Measurements from ENCODE around the gene GALNT17. TPM values are rescaled to one million over a fixed set of nuclear protein-coding genes. Genes with fewer than 3 reads are reported as not detected.

GALNT17 gene
- total and polyA plus RNA-seq, 3 experiments from 2014 or later, result not detected

GRCh38 chr7:71708710-71709109 lies 576.8 kb downstream of the GALNT17 start:
- no peak for DNase-seq
- no peaks in the 10 kb centered on the region for H3K4me1 Mint-ChIP-seq
- H3K9me3 ChIP-seq (ENCODE audit: low read length), result no peaks in the 10 kb centered on the region
- no peak overlapping the region for H3K27ac ChIP-seq (ENCODE audit: low read depth, low read length)
- no peak overlapping the region for H3K4me3 Mint-ChIP-seq
- no peaks in the 10 kb centered on the region for H3K36me3 Mint-ChIP-seq
- H3K36me3 ChIP-seq (ENCODE audit: insufficient read depth, low read length), result no peaks in the 10 kb centered on the region
- H3K27me3 ChIP-seq (ENCODE audit: insufficient read depth, low read length, poor library complexity, severe bottlenecking), result no peaks in the 10 kb centered on the region
- CTCF ChIA-PET, result no interaction called here
- H3K27ac Mint-ChIP-seq, result no peak overlapping the region
- H3K4me1 ChIP-seq (ENCODE audit: insufficient read depth, low read length), result no peaks in the 10 kb centered on the region
- H3K9me3 Mint-ChIP-seq, result peaks cover 4 to 17% (median 13%) of the 10 kb centered on the region in 5 donors
- POLR2A ChIA-PET, result no interaction called here
- no peak overlapping the region for H3K4me3 ChIP-seq (ENCODE audit: low read length)
- no peaks in the 10 kb centered on the region for H3K27me3 Mint-ChIP-seq

GRCh38 chr7:71710442-71710841 lies 578.5 kb downstream of the GALNT17 start:
- no peak overlapping the region for H3K4me3 Mint-ChIP-seq
- no peaks in the 10 kb centered on the region for H3K27me3 Mint-ChIP-seq
- POLR2A ChIA-PET, result no interaction called here

GRCh38 chr7:71712653-71713180 lies 580.8 kb downstream of the GALNT17 start:
- Mint-ChIP-seq H3K27ac (no peak overlapping the region), H3K36me3 (no peaks in the 10 kb centered on the region)
- CTCF ChIA-PET, result no interaction called here

More at GRCh38 chr7:71710442-71710841, 578.5 kb downstream of the GALNT17 start:
- Mint-ChIP-seq H3K36me3 (no peaks in the 10 kb centered on the region), H3K27ac (no peak overlapping the region), H3K9me3 (peaks cover 3 to 18% (median 13%) of the 10 kb centered on the region in 5 donors), H3K4me1 (no peaks in the 10 kb centered on the region)
- DNase-seq, result no peak
- no peak overlapping the region for H3K27ac ChIP-seq (ENCODE audit: low read depth, low read length)
- no peaks in the 10 kb centered on the region for H3K27me3 ChIP-seq (ENCODE audit: insufficient read depth, low read length, poor library complexity, severe bottlenecking)
- no peaks in the 10 kb centered on the region for H3K4me1 ChIP-seq (ENCODE audit: insufficient read depth, low read length)
- H3K4me3 ChIP-seq (ENCODE audit: low read length), result no peak overlapping the region
- CTCF ChIA-PET, result no interaction called here
- H3K36me3 ChIP-seq (ENCODE audit: insufficient read depth, low read length), result no peaks in the 10 kb centered on the region
- H3K9me3 ChIP-seq (ENCODE audit: low read length), result no peaks in the 10 kb centered on the region

GRCh38 chr7:71716690-71717089 lies 584.7 kb downstream of the GALNT17 start:
- no peak for DNase-seq
- no peak overlapping the region for H3K27ac ChIP-seq (ENCODE audit: low read depth, low read length)
- no peaks in the 10 kb centered on the region for H3K4me1 Mint-ChIP-seq
- no peaks in the 10 kb centered on the region for H3K4me1 ChIP-seq (ENCODE audit: insufficient read depth, low read length)
- no peak overlapping the region for H3K4me3 ChIP-seq (ENCODE audit: low read length)
- no peaks in the 10 kb centered on the region for H3K36me3 ChIP-seq (ENCODE audit: insufficient read depth, low read length)
- CTCF ChIA-PET, result no interaction called here
- no peak overlapping the region for H3K27ac Mint-ChIP-seq
- H3K27me3 ChIP-seq (ENCODE audit: insufficient read depth, low read length, poor library complexity, severe bottlenecking), result no peaks in the 10 kb centered on the region
- H3K36me3 Mint-ChIP-seq, result no peaks in the 10 kb centered on the region
- peaks cover 3 to 13% (median 5%) of the 10 kb centered on the region in 5 donors for H3K9me3 Mint-ChIP-seq
- POLR2A ChIA-PET, result no interaction called here
- H3K4me3 Mint-ChIP-seq, result no peak overlapping the region
- no peaks in the 10 kb centered on the region for H3K27me3 Mint-ChIP-seq
- H3K9me3 ChIP-seq (ENCODE audit: low read length), result no peaks in the 10 kb centered on the region

More at GRCh38 chr7:71712653-71713180, 580.8 kb downstream of the GALNT17 start:
- DNase-seq, result no peak
- no peaks in the 10 kb centered on the region for H3K4me1 ChIP-seq (ENCODE audit: insufficient read depth, low read length)
- Mint-ChIP-seq H3K27me3 (no peaks in the 10 kb centered on the region), H3K9me3 (peaks cover 0 to 23% (median 11%) of the 10 kb centered on the region in 5 donors), H3K4me3 (no peak overlapping the region), H3K4me1 (no peaks in the 10 kb centered on the region)
- no peaks in the 10 kb centered on the region for H3K36me3 ChIP-seq (ENCODE audit: insufficient read depth, low read length)
- H3K27me3 ChIP-seq (ENCODE audit: insufficient read depth, low read length, poor library complexity, severe bottlenecking), result no peaks in the 10 kb centered on the region
- no peak overlapping the region for H3K27ac ChIP-seq (ENCODE audit: low read depth, low read length)
- POLR2A ChIA-PET, result no interaction called here
- no peak overlapping the region for H3K4me3 ChIP-seq (ENCODE audit: low read length)
- no peaks in the 10 kb centered on the region for H3K9me3 ChIP-seq (ENCODE audit: low read length)

- DNase-seq, result no peak
- Histone ChIP-seq H3K27ac (ENCODE audit: low read depth, low read length) (no peak overlapping the region), H3K4me3 (ENCODE audit: low read length) (no peak overlapping the region), H3K36me3 (ENCODE audit: insufficient read depth, low read length) (no peaks in the 10 kb centered on the region), H3K9me3 (ENCODE audit: low read length) (no peaks in the 10 kb centered on the region), H3K27me3 (ENCODE audit: insufficient read depth, low read length, poor library complexity, severe bottlenecking) (no peaks in the 10 kb centered on the region), H3K4me1 (ENCODE audit: insufficient read depth, low read length) (no peaks in the 10 kb centered on the region)
- Mint-ChIP-seq H3K27ac (no peak overlapping the region), H3K4me1 (no peaks in the 10 kb centered on the region), H3K9me3 (peaks cover 3 to 11% (median 4%) of the 10 kb centered on the region in 5 donors), H3K4me3 (no peak overlapping the region), H3K27me3 (no peaks in the 10 kb centered on the region), H3K36me3 (no peaks in the 10 kb centered on the region)
- ChIA-PET POLR2A (no interaction called here), CTCF (no interaction called here)
These were observed 586.6 kb downstream of the GALNT17 start for GRCh38 chr7:71718563-71718962.

- no peak for DNase-seq
- H3K4me3 ChIP-seq (ENCODE audit: low read length), result no peak overlapping the region
- H3K4me1 Mint-ChIP-seq, result no peaks in the 10 kb centered on the region
- ChIA-PET CTCF (no interaction called here), POLR2A (no interaction called here)
- no peaks in the 10 kb centered on the region for H3K27me3 Mint-ChIP-seq
- no peak overlapping the region for H3K4me3 Mint-ChIP-seq
- no peaks in the 10 kb centered on the region for H3K9me3 ChIP-seq (ENCODE audit: low read length)
- H3K36me3 ChIP-seq (ENCODE audit: insufficient read depth, low read length), result no peaks in the 10 kb centered on the region
- no peaks in the 10 kb centered on the region for H3K27me3 ChIP-seq (ENCODE audit: insufficient read depth, low read length, poor library complexity, severe bottlenecking)
- H3K4me1 ChIP-seq (ENCODE audit: insufficient read depth, low read length), result no peaks in the 10 kb centered on the region
- no peak overlapping the region for H3K27ac ChIP-seq (ENCODE audit: low read depth, low read length)
- no peak overlapping the region for H3K27ac Mint-ChIP-seq
- peaks cover 4 to 9% (median 6%) of the 10 kb centered on the region in 5 donors for H3K9me3 Mint-ChIP-seq
- no peaks in the 10 kb centered on the region for H3K36me3 Mint-ChIP-seq
These were observed 589.8 kb downstream of the GALNT17 start for GRCh38 chr7:71721742-71722141.

GRCh38 chr7:71723859-71724258 lies 591.9 kb downstream of the GALNT17 start:
- H3K9me3 Mint-ChIP-seq, result peaks cover 3 to 5% (median 4%) of the 10 kb centered on the region in 5 donors
- no peaks in the 10 kb centered on the region for H3K27me3 ChIP-seq (ENCODE audit: insufficient read depth, low read length, poor library complexity, severe bottlenecking)
- POLR2A ChIA-PET, result no interaction called here
- CTCF ChIA-PET, result no interaction called here
- no peaks in the 10 kb centered on the region for H3K27me3 Mint-ChIP-seq
- H3K4me3 Mint-ChIP-seq, result no peak overlapping the region
- no peak overlapping the region for H3K4me3 ChIP-seq (ENCODE audit: low read length)
- H3K36me3 ChIP-seq (ENCODE audit: insufficient read depth, low read length), result no peaks in the 10 kb centered on the region
- H3K4me1 ChIP-seq (ENCODE audit: insufficient read depth, low read length), result no peaks in the 10 kb centered on the region
- DNase-seq, result no peak
- no peaks in the 10 kb centered on the region for H3K36me3 Mint-ChIP-seq
- H3K27ac ChIP-seq (ENCODE audit: low read depth, low read length), result no peak overlapping the region
- no peaks in the 10 kb centered on the region for H3K9me3 ChIP-seq (ENCODE audit: low read length)
- H3K27ac Mint-ChIP-seq, result no peak overlapping the region
- no peaks in the 10 kb centered on the region for H3K4me1 Mint-ChIP-seq

- H3K27ac ChIP-seq (ENCODE audit: low read depth, low read length), result no peak overlapping the region
- no peak for DNase-seq
- no peaks in the 10 kb centered on the region for H3K4me1 ChIP-seq (ENCODE audit: insufficient read depth, low read length)
- H3K4me1 Mint-ChIP-seq, result no peaks in the 10 kb centered on the region
- CTCF ChIA-PET, result no interaction called here
- no peaks in the 10 kb centered on the region for H3K36me3 ChIP-seq (ENCODE audit: insufficient read depth, low read length)
- no peak overlapping the region for H3K4me3 ChIP-seq (ENCODE audit: low read length)
- H3K27me3 ChIP-seq (ENCODE audit: insufficient read depth, low read length, poor library complexity, severe bottlenecking), result no peaks in the 10 kb centered on the region
- no peaks in the 10 kb centered on the region for H3K9me3 ChIP-seq (ENCODE audit: low read length)
- H3K27me3 Mint-ChIP-seq, result no peaks in the 10 kb centered on the region
- no peaks in the 10 kb centered on the region for H3K36me3 Mint-ChIP-seq
- POLR2A ChIA-PET, result no interaction called here
- no peak overlapping the region for H3K27ac Mint-ChIP-seq
- H3K9me3 Mint-ChIP-seq, result peaks cover 2 to 6% (median 4%) of the 10 kb centered on the region in 5 donors
- no peak overlapping the region for H3K4me3 Mint-ChIP-seq
These were observed 595.4 kb downstream of the GALNT17 start for GRCh38 chr7:71727347-71727746.

GRCh38 chr7:71731740-71732139 lies 599.8 kb downstream of the GALNT17 start:
- ChIA-PET CTCF (no interaction called here), POLR2A (no interaction called here)
- no peaks in the 10 kb centered on the region for H3K36me3 Mint-ChIP-seq
- peaks cover 0 to 3% (median 0%) of the 10 kb centered on the region in 5 donors for H3K9me3 Mint-ChIP-seq
- no peak overlapping the region for H3K4me3 ChIP-seq (ENCODE audit: low read length)
- DNase-seq, result no peak
- H3K27me3 Mint-ChIP-seq, result no peaks in the 10 kb centered on the region
- no peak overlapping the region for H3K4me3 Mint-ChIP-seq
- no peaks in the 10 kb centered on the region for H3K4me1 Mint-ChIP-seq
- H3K4me1 ChIP-seq (ENCODE audit: insufficient read depth, low read length), result no peaks in the 10 kb centered on the region
- no peak overlapping the region for H3K27ac ChIP-seq (ENCODE audit: low read depth, low read length)
- no peaks in the 10 kb centered on the region for H3K9me3 ChIP-seq (ENCODE audit: low read length)
- H3K27me3 ChIP-seq (ENCODE audit: insufficient read depth, low read length, poor library complexity, severe bottlenecking), result no peaks in the 10 kb centered on the region
- H3K27ac Mint-ChIP-seq, result no peak overlapping the region
- H3K36me3 ChIP-seq (ENCODE audit: insufficient read depth, low read length), result no peaks in the 10 kb centered on the region

All from CD8-positive, alpha-beta memory T cell (primary cell).